Measurements from ENCODE around the gene PLPPR2.

DNA sequence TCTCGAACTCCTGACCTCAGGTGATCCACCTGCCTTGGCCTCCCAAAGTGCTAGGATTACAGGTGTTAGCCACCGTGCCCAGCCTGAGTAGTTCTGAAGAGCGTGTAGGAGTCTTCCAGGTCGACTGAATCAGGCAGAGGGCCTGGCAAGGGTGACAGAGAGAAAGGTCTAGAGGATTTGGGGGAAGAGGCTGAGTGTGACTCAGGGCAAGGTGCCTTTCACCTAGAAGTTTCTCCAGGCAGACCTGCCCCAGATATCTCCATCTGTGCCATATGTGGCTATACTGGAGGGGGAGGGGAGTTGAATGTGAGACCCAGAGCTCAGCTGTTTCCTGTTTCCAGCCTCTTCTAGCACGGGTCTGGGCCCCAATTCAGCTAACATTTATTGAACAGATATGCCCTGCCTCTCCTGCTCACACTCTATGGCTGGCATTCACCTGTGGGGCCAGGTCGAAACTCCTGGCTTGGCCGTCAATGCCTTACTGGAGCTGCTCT lies 7.6 kb upstream of the PLPPR2 start:
- TF ChIP-seq, protein P1, sequence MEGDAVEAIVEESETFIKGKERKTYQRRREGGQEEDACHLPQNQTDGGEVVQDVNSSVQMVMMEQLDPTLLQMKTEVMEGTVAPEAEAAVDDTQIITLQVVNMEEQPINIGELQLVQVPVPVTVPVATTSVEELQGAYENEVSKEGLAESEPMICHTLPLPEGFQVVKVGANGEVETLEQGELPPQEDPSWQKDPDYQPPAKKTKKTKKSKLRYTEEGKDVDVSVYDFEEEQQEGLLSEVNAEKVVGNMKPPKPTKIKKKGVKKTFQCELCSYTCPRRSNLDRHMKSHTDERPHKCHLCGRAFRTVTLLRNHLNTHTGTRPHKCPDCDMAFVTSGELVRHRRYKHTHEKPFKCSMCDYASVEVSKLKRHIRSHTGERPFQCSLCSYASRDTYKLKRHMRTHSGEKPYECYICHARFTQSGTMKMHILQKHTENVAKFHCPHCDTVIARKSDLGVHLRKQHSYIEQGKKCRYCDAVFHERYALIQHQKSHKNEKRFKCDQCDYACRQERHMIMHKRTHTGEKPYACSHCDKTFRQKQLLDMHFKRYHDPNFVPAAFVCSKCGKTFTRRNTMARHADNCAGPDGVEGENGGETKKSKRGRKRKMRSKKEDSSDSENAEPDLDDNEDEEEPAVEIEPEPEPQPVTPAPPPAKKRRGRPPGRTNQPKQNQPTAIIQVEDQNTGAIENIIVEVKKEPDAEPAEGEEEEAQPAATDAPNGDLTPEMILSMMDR (IDR thresholded peaks at IDR 0.05 in 8 of 11, conservative IDR thresholded peaks at IDR 0.05 in 3 of 11), result no peak
- TF ChIP-seq POLR2A (IDR thresholded peaks at IDR 0.05), result no peak
